RWPE1 (cell line): ENCODE measurements around the gene CTU2.

Source experiments
- CTCF ChIA-PET: fragments of 350-600 bp; sonication (Branson Sonifier 250); formaldehyde crosslinking; extraction: SDS; loops from one replicate; lab custom pipeline; 2021; lab: Yijun Ruan, JAX
- POLR2A ChIA-PET: fragments of 400-600 bp; formaldehyde crosslinking; extraction: SDS; loops from one replicate; lab custom pipeline; 2020; ENCODE audit warnings: antibody characterized with exemption; ENCODE audit not compliant: low non-redundant PET; lab: Yijun Ruan, JAX
- DNase-seq: peaks from one replicate; pipeline ENCODE4 v3.0.0; 2012; ENCODE audit warnings: low spot score
- H3K27ac ChIP-seq: fragments of 450-650 bp; 2 replicates; pipeline ENCODE4 v1.5.1; 2017
- CTCF ChIP-seq: fragments of 450-650 bp; conservative IDR thresholded peaks from 2 replicates; pipeline ENCODE4 v1.5.1; 2017; ENCODE audit warnings: low read depth, mild to moderate bottlenecking

The CTU2 gene

GRCh38 chr16:88671806-88672205 lies 34.5 kb upstream of the CTU2 start:
- H3K27ac ChIP-seq, result no peak overlapping the region
- TF ChIP-seq CTCF, result no peak
- DNase-seq, result no peak
- ChIA-PET POLR2A (no interaction called here), CTCF (interaction anchor here (0.8 kb wide), 1 partner anchor 9 kb away, joined by 4 read pairs; no protein-coding TSS in a partner anchor)

- TF ChIP-seq CTCF, result no peak
- CTCF ChIA-PET, result interaction anchor here (0.5 to 0.6 kb wide), 2 partner anchors 244 to 420 kb away, joined by 3 to 4 read pairs; no protein-coding TSS in a partner anchor
- POLR2A ChIA-PET, result interaction anchor here (1.1 kb wide), 1 partner anchor 13 kb away, joined by 3 read pairs; no protein-coding TSS in a partner anchor
- DNase-seq, result no peak
- H3K27ac ChIP-seq, result no peak overlapping the region
Measured at GRCh38 chr16:88672776-88673175, 33.5 kb upstream of the CTU2 start.

- TF ChIP-seq CTCF, result no peak
- POLR2A ChIA-PET, result interaction anchor here (0.5 kb wide), 1 partner anchor 294 kb away, joined by 3 read pairs; no protein-coding TSS in a partner anchor
- CTCF ChIA-PET, result interaction anchor here (1.0 to 1.2 kb wide), 2 partner anchors 11 to 13 kb away, joined by 3 to 5 read pairs; no protein-coding TSS in a partner anchor
- DNase-seq, result no peak
- H3K27ac ChIP-seq, result no peak overlapping the region
Measured at GRCh38 chr16:88673716-88674379, 32.5 kb upstream of the CTU2 start.

- CTCF ChIA-PET, result interaction anchor here (0.5 kb wide), 1 partner anchor 25 kb away, joined by 4 read pairs; no protein-coding TSS in a partner anchor
- TF ChIP-seq CTCF, result no peak
- DNase-seq, result no peak
- H3K27ac ChIP-seq, result no peak overlapping the region
- POLR2A ChIA-PET, result no interaction called here
Measured at GRCh38 chr16:88676502-88677242, 29.6 kb upstream of the CTU2 start.

- no peak for TF ChIP-seq CTCF
- ChIA-PET CTCF (no interaction called here), POLR2A (no interaction called here)
- DNase-seq, result no peak
- no peak overlapping the region for H3K27ac ChIP-seq
Measured at GRCh38 chr16:88677721-88678120, 28.6 kb upstream of the CTU2 start.

- no peak for TF ChIP-seq CTCF
- POLR2A ChIA-PET, result no interaction called here
- no peak for DNase-seq
- CTCF ChIA-PET, result interaction anchor here (0.7 kb wide), 1 partner anchor 235 kb away, joined by 3 read pairs; no protein-coding TSS in a partner anchor
- no peak overlapping the region for H3K27ac ChIP-seq
Measured at GRCh38 chr16:88678224-88678979, 27.9 kb upstream of the CTU2 start.
